EL (cell line): Measurements from ENCODE around the gene ARHGAP15.

Experiments
- DNase-seq: peaks from one replicate; pipeline ENCODE4 v3.0.0-alpha.2; 2016

Gene ARHGAP15

GRCh38 chr2:143467011-143467410 is 337.8 kb downstream of the ARHGAP15 start:
- no peak for DNase-seq

GRCh38 chr2:143468341-143468888 is 339.2 kb downstream of the ARHGAP15 start:
- no peak for DNase-seq

- no peak for DNase-seq
These were observed 340.1 kb downstream of the ARHGAP15 start for GRCh38 chr2:143469323-143469722.

GRCh38 chr2:143471550-143471949 is 342.3 kb downstream of the ARHGAP15 start:
- no peak for DNase-seq

- peak; percentile 67 for DNase-seq
These were observed 344.0 kb downstream of the ARHGAP15 start for GRCh38 chr2:143473216-143473615.

- no peak for DNase-seq
These were observed 344.6 kb downstream of the ARHGAP15 start for GRCh38 chr2:143473820-143474219.

- DNase-seq, result no peak
These were observed 345.4 kb downstream of the ARHGAP15 start for GRCh38 chr2:143474586-143474985.

- no peak for DNase-seq
These were observed 346.0 kb downstream of the ARHGAP15 start for GRCh38 chr2:143475041-143475776.

- DNase-seq, result no peak
These were observed 347.3 kb downstream of the ARHGAP15 start for GRCh38 chr2:143476336-143477087.

GRCh38 chr2:143477714-143478443 is 348.7 kb downstream of the ARHGAP15 start:
- no peak for DNase-seq

- DNase-seq, result no peak
These were observed 350.9 kb downstream of the ARHGAP15 start for GRCh38 chr2:143480086-143480485.

- DNase-seq, result no peak
These were observed 351.5 kb downstream of the ARHGAP15 start for GRCh38 chr2:143480601-143481236.

GRCh38 chr2:143481237-143481623 is 352.0 kb downstream of the ARHGAP15 start:
- no peak for DNase-seq

- no peak for DNase-seq
These were observed 352.5 kb downstream of the ARHGAP15 start for GRCh38 chr2:143481733-143482132.

GRCh38 chr2:143482316-143482715 is 353.1 kb downstream of the ARHGAP15 start:
- peak; percentile 28 for DNase-seq

GRCh38 chr2:143482771-143483170 is 353.6 kb downstream of the ARHGAP15 start:
- DNase-seq, result no peak

GRCh38 chr2:143486976-143487375 is 357.8 kb downstream of the ARHGAP15 start:
- no peak for DNase-seq

- DNase-seq, result peak; percentile 86
These were observed 359.9 kb downstream of the ARHGAP15 start for GRCh38 chr2:143489145-143489544.

- no peak for DNase-seq
These were observed 361.9 kb downstream of the ARHGAP15 start for GRCh38 chr2:143491131-143491530.

- no peak for DNase-seq
These were observed 364.1 kb downstream of the ARHGAP15 start for GRCh38 chr2:143493339-143493738.

- no peak for DNase-seq
These were observed 368.5 kb downstream of the ARHGAP15 start for GRCh38 chr2:143497726-143498125.

- DNase-seq, result no peak
These were observed 369.3 kb downstream of the ARHGAP15 start for GRCh38 chr2:143498496-143498895.

GRCh38 chr2:143499061-143499460 is 369.8 kb downstream of the ARHGAP15 start:
- no peak for DNase-seq
